ENCODE measurements around the gene GPC5. TPM values are rescaled to one million over a fixed set of nuclear protein-coding genes. Genes with fewer than 3 reads are reported as not detected.

GPC5 gene
- total and polyA plus RNA-seq, 9 of the 15 experiments (the other 6 are each of a cell fraction or from before 2014, with no cell fraction given) = 0.18 to 0.27 TPM; not detected in 7

DNA sequence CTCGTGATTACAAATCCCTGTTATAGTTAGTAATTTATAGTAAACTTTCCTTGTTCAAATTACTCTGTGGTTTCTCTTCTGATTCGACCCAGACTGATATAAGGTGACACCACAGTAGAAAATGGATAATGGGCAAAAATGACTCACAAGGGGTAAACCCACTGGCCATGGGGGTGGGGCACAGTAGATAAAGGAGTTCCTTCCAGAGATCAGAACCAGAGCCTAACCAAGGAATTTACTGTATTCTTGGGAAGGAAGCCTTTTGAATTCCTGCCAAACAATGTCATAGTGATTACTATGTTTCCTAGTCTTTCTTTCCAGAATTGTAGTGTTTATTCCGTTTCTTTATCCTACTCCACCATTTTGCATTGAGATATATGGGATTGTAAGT lies 29.0 kb upstream of the GPC5 start (continued):
- TF ChIP-seq ZNF398 (CRISPR knock-in tag; IDR thresholded peaks at IDR 0.05) = no peak
- TF ChIP-seq POLR2AphosphoS5 (IDR thresholded peaks at IDR 0.05; ENCODE audit: control insufficient read depth, insufficient read depth, low read depth, low read length) = no peak
- TF ChIP-seq HMG20B (CRISPR knock-in tag; IDR thresholded peaks at IDR 0.05) = no peak
- TF ChIP-seq SMARCA4 (IDR thresholded peaks at IDR 0.05) = no peak
- no peak for TF ChIP-seq KAT7 (CRISPR knock-in tag; IDR thresholded peaks at IDR 0.05; ENCODE audit: borderline replicate concordance)

GRCh38 chr13:91370501-91370900 lies 27.9 kb upstream of the GPC5 start:
- DNase-seq (ENCODE audit: extremely low read depth in 1 of 4, low spot score in 3 of 4) = no peak
- H3K36me3 ChIP-seq (ENCODE audit: control insufficient read depth, insufficient read depth, low read length) = no peaks in the 10 kb centered on the region
- no peak overlapping the region for H3K4me2 ChIP-seq (ENCODE audit: insufficient read depth, low read length)
- CTCF ChIA-PET (ENCODE audit: low intra/inter-chr PET ratio) = interaction anchor here (0.6 kb wide), 1 partner anchor 43 kb away, joined by 4 read pairs; no protein-coding TSS in a partner anchor
- no peak for FAIRE-seq
- H4K20me1 ChIP-seq (replicated peaks; ENCODE audit: control insufficient read depth, insufficient read depth, low read length) = no peaks in the 10 kb centered on the region
- no peak for ATAC-seq
- no peak overlapping the region for H3K27ac ChIP-seq (ENCODE audit: extremely low read depth, low read depth, low read length)
- no peak overlapping the region for H2AFZ ChIP-seq (ENCODE audit: low read depth, low read length)
- in situ Hi-C loops (cut with MboI) (no loop called here), intact Hi-C loops (cut with micrococcal nuclease) (loop anchor here (1.0 kb wide), 1 partner anchor 11 kb away; no protein-coding TSS in a partner anchor)
- H3K79me2 ChIP-seq (ENCODE audit: control insufficient read depth, insufficient read depth, low read length) = no peaks in the 10 kb centered on the region
- H3K9me3 ChIP-seq (replicated peaks; ENCODE audit: control insufficient read depth, insufficient read depth, low read depth, low read length) = no peaks in the 10 kb centered on the region
- no TSS peak for BruUV-seq (replicated peaks)
- no peak overlapping the region for H3K9ac ChIP-seq (ENCODE audit: insufficient read depth in 1 of 2, low read depth in 2 of 2, low read length in 2 of 2)
- no peak overlapping the region for H3K4me3 ChIP-seq
- H3K9me1 ChIP-seq (ENCODE audit: control insufficient read depth, insufficient read depth, low read length) = no peaks in the 10 kb centered on the region
- WGBS (ENCODE audit: insufficient coverage, low coverage, missing lambda C conversion rate) = 9% methylated on average over 2 of the region's 2 CpGs
- POLR2A ChIA-PET = interaction anchor here (0.9 to 4.3 kb wide), 6 partner anchors 11 to 29 kb away, joined by 3 to 99 read pairs (median 6); partner anchors contain the start of gene MIR17HG
- H3K27me3 ChIP-seq (ENCODE audit: control insufficient read depth in 2 of 2, insufficient read depth in 2 of 2, low read length in 2 of 2) = no peaks in the 10 kb centered on the region; a peak in 1 of 5 replicates
- H3K4me1 ChIP-seq (replicated peaks in 1 of 2; ENCODE audit: control insufficient read depth in 2 of 2, insufficient read depth in 2 of 2, low read length in 2 of 2) = peaks cover 0 to 9% of the 10 kb centered on the region in 2 experiments; a peak in 3 of 5 replicates
- TF ChIP-seq TEAD4 (IDR thresholded peaks at IDR 0.05; ENCODE audit: low read length) (no peak), TEAD4 (CRISPR knock-in tag; IDR thresholded peaks at IDR 0.05; ENCODE audit: borderline replicate concordance) (no peak), GATAD2B (IDR thresholded peaks at IDR 0.05; ENCODE audit: borderline replicate concordance) (no peak), EWSR1 (IDR thresholded peaks at IDR 0.05; ENCODE audit: borderline replicate concordance, low read depth, partially characterized antibody) (no peak), NFRKB (IDR thresholded peaks at IDR 0.05; ENCODE audit: low read depth) (no peak), ZNF507 (tag; conservative IDR thresholded peaks at IDR 0.05) (no peak), ZBTB1 (CRISPR knock-in tag; IDR thresholded peaks at IDR 0.05; ENCODE audit: borderline replicate concordance, low read depth) (no peak), ZBTB17 (CRISPR knock-in tag; IDR thresholded peaks at IDR 0.05) (no peak), ZEB2 (IDR thresholded peaks at IDR 0.05) (no peak), HBP1 (CRISPR knock-in tag; IDR thresholded peaks at IDR 0.05) (no peak), SAP30 (IDR thresholded peaks at IDR 0.05; ENCODE audit: borderline replicate concordance, insufficient read depth, low read depth, low read length, poor library complexity, severe bottlenecking) (no peak), RBM17 (IDR thresholded peaks at IDR 0.05; ENCODE audit: borderline replicate concordance, low read depth, low read length) (no peak)
